Spleen (tissue), 7 donors: ENCODE data around the gene AGAP5.
"Not testable (repeated sequence)": the region's sequence is repeated elsewhere in the genome, so short reads cannot be mapped to it uniquely, and the experiment has no call there.

ENCODE experiments used
- CTCF ChIP-seq, 11 experiments: fragments of 200-600 bp in 7 of 11; fragments of 450-650 bp in 4 of 11; sonication (generic) in 4 of 11; IDR thresholded peaks in 8 of 11; conservative IDR thresholded peaks in 3 of 11; 1 replicate in 7 of 11; 2 replicates in 4 of 11; pipeline versions ENCODE4 v1.4.0 to v1.8.0; 2016 to 2021; ENCODE audit warnings: antibody characterized with exemption in 11 of 11, inconsistent platforms in 4 of 11, mild to moderate bottlenecking in 1 of 11
- POLR2A ChIP-seq, 3 donors: fragments of 450-650 bp; IDR thresholded peaks; one replicate each; pipeline ENCODE4 v1.5.1; 2017; ENCODE audit warnings: antibody characterized with exemption in 3 of 3, mild to moderate bottlenecking in 1 of 3
- donor health status: DM: no; HTN: no; CAD: no; lungs with moderate emphysema.
- donor health status: DM: no; HTN: no; CAD: no.
- donor health status: DM: no; HTN: no; CAD: no.

- not testable (repeated sequence) for TF ChIP-seq POLR2A (IDR thresholded peaks at IDR 0.05); CTCF (IDR thresholded peaks at IDR 0.05 in 8 of 11, conservative IDR thresholded peaks at IDR 0.05 in 3 of 11)
These were observed 16.6 kb upstream of the AGAP5 start for GRCh38 chr10:73714483-73714882.
